Lung microvascular endothelial cell (primary cell): Measurements from ENCODE around the gene COL4A4. TPM values are rescaled to one million over a fixed set of nuclear protein-coding genes. Genes with fewer than 3 reads are reported as not detected.
A peak's percentile ranks its signal among the peaks of the same experiment; 100 is the strongest.
"Not testable (repeated sequence)": the region's sequence is repeated elsewhere in the genome, so short reads cannot be mapped to it uniquely, and the experiment has no call there.

Experiments
- DNase-seq, 2 donors: peaks; one replicate each; pipeline versions ENCODE4 v3.0.0 to v3.0.0-alpha.2; 2010; ENCODE audit warnings: low read depth in 2 of 2
- total RNA-seq: library from RNA; depleted of rRNA; stranded (reverse); fragments of >200 nt; gene quantifications from 2 replicates; pipeline ENCODE4 v1.2.1, GENCODE V29; 2014

COL4A4 gene
- under 0.01 TPM in 1 of 2 replicates, not detected in the other for total RNA-seq

DNA sequence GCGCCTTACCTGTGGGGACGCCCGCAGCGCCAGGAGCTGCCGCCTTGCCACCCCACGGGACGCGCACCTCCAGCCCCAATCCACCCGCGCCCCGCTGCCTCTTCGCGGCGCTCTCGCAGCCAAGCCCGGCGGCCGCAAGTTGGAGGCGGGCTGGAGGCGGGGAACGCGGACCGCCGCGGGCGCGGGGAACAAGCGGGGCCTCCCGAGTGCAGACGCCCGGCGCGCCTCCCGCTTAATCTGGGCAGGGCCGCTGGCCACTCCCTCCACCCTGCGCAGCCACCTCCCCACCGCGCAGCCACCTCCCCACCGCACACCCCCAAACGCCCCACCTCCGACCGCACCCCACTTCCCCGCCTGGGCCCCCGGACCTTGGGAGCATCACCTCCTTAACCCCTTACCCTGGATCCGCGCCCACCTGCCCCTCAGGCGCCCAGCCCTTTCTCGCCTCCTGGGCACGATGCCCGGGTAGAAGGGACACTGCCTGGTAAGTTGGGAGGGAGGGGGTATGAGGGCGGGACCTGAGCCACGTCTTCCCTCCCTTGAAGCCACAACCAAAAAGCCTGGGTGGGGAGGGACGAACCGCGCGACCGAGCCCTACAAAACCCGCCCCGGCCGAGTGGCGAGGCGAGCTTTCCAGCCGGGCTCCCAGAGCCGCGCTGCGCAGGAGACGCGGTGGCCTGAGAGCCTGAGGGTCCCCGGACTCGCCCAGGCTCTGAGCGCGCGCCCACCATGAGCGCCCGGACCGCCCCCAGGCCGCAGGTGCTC is at the start of gene COL4A4, which contains the start of gene COL4A3:
TSS of gene COL4A4 (minus strand) at position 208 of the 765 bp plus-strand sequence. CDS start 16,722 bp downstream, outside the sequence.
TSS of gene COL4A3 (plus strand) at position 627 of the 765 bp plus-strand sequence. CDS start at position 730, 103 bp downstream.
- peak in 1 of 2 donors; percentile 7 for DNase-seq

DNA sequence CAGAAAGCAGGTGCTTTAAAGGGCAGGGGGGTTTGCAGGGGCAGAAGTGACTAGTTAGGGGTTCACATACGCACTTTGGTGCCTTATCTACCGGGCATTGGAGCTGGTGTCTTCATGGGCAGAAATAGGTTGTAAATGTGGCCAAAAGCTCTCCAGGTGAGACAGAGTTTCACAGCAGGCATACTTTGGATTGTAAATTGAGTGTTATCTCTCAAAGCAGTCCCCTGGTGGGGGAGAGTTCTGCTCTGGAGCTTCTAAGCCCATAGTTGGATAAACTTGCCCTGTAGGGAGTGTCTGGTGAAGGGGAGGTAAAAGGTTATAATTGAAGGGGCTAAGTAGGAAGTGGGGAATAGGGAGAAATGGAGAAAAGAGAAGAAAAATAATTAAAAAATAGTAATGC is 43.6 kb upstream of the COL4A4 start:
- DNase-seq: no peak

DNA sequence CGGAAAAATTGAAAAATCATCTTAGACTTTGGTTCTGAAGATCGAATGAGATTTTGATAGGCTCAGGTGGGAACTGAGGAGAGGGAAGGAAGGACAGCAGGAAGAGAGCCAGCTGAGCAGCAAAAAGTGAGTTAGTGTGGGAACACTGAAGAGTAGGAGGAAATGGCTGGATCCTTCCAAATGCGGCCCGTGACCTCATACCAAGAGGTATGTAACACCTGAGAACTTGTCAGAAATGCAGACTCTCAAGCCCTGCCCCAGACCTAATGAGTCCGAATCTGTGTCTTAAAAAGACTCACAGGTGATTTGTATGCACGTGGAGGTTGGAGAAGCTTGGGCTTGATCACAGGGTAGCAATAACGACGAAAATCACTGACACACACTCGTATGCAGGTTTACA is 42.4 kb upstream of the COL4A4 start:
- no peak for DNase-seq

DNA sequence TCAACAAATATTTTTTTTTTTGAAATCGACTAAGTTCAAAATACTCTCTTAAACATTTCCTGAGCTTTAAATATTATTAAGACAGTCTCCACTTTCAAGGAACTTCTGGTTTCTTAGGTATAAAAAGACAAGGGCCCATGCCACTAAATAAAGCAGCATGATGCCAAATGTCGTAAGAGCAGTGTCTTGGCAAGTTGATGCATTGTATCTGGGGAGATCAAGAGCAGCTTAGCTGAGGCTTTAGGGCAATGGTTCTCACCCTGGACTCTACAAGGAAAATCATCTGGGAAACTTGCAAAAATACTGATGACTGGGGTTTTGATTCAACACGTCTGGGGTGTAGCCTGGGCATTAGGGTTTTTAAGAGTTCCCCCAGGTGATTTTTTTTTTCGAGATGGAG is 41.7 kb upstream of the COL4A4 start:
- no peak for DNase-seq

DNA sequence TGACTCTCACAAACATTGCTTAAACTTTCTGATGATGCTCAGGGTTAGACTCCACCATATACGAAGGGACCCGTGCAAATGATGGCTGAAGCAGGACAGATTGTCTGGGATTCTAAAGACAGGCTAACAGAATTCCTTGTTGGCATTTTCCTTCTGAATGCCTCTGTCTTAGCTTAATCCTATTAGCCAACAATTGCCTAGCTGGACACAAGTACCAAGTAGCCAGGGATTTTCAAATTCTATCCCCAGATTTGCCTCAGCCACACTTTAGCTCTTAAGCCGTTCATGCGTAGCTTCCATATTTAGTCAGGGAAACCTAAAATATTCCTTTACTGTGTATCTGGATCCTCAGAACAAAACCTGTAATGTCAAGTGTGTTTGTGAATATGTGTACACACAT is 40.4 kb upstream of the COL4A4 start:
- no peak for DNase-seq

DNA sequence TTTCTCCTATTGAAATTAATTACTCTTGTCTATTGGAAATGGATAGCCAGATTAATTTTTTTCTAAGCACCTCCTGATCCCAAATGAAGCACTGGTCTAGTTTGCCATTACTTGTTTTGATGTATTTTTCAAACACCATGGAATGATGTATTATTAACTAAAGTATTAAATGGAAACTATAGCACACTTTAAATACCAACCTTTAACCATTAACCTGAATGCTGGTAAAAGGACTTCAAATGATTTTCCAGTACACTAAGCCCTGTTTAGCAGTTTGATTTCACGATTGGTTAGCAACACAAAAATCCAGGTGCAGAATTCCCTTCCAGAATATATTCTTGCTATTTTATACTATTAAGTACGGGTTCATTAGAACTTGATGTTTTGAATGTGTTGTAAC is 37.8 kb upstream of the COL4A4 start:
- DNase-seq: no peak

DNA sequence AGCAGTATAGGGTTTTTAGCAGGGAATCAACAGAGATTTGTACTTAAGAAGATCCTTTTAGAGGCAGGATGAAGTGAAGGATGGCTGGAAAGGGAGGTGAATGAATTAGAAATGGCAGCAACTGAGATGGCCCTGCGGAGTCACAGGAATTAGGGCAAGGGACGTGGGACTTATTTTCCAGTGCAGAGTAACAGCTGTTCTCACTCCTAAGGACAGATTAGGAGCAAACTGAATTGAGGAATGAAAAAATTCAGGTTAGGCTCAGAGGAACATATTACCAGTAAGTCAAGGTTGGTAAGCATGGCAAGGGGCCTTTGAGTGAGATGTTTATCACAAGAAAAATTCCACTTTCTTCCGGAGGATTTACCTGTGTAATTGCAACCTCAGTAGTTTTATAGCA is 34.9 kb upstream of the COL4A4 start:
- DNase-seq: no peak

DNA sequence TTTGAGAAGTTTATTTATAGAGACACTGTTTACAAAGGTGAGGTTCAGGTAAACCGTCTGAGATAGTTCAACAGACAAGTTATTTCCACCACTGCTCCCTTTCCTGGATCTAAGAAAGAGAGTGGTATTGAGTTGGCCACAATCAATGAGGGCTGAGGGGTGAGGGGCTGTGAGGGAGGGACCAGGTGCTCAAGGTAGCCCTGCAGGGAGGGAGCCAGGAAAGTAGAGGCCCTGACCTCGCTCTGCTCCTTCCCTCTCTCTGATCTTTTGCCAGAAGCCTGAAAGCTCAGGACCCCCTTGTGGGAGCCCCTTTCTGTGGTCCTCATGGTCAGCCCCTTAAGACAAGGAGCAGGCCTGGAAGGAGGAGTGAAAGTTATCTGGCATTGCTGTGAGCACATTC is 30.2 kb upstream of the COL4A4 start:
- no peak for DNase-seq

DNA sequence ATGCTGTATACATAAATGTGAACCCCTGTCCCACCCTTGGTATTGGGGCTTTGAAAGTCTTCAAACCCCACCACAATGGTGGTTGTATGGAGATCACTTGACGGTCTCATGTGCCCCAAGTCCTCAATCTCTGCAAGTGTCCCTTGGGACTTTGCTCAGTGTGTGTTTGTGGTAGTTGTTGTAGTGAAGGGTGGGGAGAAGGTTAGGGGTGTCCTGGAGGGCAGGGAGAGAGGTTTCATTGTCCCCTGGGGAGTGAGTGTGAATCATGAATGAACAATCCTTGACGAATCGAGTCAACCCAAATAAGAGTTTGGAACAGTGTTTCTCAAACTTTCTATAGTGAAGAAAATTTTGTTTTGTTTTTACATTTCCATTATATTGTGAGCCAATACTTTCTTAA is 28.5 kb upstream of the COL4A4 start:
- DNase-seq: no peak

DNA sequence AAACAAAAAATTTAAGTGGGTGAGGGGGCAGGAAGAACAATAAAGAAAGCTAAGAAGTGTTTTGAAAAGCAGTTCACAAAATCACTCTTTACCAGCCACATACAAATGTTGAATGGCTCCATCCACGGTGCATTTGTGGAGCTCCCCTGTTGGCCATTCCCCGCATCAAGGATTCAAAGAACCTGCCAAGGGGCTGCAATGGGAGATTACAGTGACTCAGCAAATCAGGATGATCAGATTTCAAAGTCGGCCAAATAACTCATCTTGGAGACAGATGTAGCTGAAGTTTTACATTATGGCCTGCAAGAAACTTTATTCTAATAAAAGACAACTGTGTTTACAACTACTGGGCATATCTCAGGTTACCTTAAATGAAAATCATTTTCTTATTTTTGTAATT is 27.4 kb upstream of the COL4A4 start:
- DNase-seq: no peak

DNA sequence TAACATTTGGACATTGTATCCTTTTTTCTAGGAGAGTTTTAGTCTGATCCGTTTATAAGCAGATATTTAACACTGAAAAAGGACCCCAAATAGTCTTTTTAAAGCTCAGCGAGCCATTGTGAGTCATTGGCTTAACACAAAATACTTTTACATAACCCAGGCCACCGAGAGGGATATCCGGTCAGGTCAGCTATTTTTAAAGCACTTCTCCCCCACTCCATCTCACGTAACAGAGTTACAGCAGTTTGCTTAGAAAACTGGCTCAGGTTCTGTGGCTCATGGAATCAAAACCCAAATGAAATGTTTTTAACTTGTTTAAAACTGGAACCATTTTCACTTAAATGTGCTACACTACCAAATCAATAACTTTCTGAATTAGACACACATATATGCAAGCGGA is 24.3 kb upstream of the COL4A4 start:
- DNase-seq: peak in 1 of 2 donors; percentile 47

DNA sequence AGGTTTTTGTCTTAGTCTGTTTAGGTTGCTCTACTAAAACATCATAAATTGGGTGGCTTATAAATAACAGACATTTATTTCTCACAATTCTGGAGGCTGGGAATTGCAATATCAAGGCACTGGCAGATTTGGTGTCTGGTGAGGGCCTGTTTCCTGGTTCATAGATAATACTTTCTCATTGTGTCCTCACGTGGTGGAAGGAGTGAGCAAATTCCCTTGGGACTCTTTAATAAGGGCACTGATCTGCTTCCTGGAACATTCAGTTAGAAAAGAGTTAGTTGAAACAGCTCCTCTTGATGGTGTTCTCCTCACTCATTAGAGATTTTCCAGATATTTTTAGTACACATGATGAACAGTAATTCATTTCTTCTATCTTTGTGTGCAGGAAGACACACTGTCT is 22.7 kb upstream of the COL4A4 start:
- DNase-seq: no peak

DNA sequence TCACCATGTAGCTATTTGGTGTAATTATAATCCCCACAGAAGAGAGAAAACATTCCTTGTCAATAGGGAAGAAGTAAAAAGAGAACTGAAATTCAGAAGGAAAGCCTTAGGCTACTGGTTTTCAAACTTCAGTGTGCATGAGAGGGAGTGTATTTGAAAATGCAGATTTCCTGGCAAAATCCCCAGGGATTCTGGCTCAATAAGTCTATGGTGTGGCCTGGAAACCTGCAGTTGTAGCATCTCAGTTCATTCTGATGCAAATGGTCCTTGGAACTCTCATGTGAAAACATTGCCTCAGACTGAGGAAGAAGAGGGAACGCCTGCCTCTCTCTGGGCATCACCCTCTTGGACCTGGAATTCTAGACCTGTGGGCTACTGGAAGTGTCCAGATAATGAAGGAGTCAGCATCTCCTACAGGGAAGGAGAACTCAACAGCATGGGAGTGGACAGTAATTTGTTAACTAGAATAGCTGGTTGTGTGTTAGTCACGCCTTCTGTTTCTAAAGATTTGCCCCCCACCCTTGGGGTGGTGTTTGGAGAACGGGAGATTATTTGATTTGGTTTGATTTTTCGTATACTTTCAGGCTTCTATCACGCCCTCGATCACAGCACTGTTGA is 21.7 kb upstream of the COL4A4 start:
- no peak for DNase-seq

DNA sequence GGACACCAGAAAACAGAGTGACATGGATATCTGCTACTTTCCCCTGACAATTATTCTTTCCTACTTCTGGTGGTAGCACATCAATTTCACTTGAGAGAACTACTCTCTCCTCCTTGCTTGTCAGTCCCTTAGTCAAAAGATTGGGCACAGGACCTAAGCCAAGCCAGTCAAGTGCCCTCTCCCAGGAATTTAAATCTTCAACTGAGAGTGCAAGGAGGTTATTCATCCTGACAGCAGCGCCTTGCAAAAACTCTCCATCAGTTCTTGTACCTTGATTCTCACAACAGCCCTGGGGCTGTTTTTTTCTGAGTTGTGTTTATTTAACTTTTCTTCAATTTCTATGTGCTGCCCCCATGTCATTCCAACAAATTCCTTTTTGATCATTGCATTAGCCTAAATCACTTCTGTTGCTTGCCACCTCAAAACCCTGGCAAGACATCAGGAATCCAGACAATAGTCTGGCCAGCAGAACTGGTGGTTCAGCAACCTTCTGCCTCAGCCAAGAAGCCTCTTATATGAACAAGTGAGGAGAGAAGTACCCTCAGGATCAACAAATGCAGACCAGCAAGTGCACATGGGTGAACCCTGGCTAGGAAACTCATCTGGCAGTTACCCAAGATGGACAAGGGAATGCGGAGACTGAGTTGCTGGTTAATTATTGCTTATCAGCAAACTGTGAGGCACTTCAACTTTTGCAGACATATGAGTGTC is 19.8 kb upstream of the COL4A4 start:
- DNase-seq: no peak

DNA sequence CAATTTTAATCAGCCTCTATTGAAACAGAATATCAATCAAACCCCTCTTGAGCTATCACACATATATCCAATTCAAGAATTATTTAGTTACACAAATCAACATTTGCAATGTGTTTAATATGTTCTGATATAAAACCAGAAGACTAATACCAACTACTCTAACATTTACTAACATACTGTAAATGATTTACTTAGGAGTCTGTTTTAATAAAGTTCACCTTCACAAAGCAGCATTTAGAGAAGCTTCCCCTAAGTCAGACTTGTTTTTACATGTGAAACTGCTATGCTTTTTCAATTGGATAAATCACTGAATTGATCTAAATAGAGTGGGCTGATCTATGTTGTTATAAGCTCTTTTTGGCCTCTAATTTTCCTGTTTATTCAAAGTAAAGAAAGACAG is 18.8 kb upstream of the COL4A4 start:
- DNase-seq: no peak

DNA sequence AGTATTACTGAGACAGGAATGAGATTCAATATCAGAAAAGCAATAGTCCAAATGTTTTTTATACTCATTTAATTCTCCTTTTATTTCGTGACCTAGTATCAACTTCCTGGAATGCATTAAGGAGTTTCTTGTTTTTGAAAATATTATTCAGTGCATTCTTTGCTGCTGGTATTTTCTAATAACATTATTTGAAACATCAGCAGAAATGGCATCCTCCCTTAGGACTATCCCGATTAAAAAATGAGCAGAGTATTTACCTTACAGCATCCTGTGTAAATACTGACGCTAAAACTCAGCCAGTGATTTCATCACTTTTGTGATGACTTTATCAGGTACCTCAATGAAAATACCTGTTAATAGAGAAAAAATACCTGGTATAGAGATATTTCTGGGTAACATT is 16.8 kb upstream of the COL4A4 start:
- DNase-seq: no peak

DNA sequence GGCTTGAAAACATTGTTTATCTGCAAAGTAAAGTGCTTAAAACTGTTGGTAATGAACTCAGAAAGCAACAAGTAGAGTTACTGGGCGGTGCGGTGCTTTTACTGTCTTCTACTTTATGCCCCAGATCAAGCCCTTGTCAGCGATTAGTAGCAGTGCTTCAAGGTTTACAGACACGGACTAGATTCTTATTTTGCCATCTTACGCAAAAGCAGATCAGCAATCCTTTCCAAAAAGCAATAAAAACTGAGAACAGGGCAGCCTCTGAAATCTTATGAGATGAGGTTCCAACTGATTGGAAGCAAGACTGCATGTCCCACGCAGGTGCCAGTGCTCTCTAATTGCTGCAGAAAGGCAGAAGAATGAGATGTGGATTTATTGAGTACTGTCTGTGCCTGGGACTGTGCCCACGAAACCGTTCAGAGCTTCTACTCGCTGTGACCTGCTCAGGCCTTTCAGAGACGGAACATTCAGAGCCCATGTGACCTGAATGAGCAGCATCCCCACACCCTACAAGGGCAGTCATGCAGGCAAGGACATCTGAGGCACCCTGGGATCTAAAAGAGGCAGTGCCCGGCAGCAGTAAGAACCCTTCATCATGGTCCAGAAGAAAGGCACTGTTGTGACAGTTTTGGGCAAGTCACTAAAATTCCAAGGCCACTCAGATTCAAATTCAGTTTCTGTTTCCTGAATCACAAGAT is 16.1 kb upstream of the COL4A4 start:
- no peak for DNase-seq

DNA sequence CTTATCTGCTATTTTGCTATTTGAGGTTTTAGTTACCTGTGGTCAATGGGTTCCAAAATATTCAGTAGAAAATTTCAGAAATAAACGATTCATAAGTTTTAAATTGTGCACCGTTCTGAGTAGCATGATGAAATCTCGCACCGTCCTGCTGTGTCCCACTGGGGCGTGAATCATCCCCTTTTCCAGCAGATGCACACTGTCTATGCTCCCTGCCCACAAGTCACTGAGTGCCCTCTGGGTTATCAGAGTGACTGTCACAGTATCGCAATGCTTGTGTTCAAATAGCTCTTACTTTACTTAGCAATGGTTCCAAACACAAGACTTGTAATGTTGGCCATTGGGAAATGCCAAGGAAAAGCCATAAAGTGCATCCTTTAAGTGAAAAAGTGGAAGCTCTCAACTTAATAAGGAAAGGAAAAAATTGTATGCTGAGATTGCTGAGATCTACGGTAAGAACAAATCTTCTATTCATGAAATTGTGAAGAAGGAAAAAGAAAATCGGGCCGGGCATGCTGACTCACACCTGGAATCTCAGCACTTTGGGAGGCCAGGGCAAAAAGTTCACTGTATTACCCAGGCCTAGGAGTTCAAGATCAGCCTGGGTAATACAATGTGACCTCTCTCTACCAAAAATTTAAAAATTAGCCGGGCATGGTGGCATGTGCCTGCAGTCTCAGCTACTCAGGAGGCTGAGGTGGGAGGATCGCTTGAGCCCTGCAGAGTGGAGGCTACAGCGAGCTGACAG is 13.8 kb upstream of the COL4A4 start:
- no peak for DNase-seq

DNA sequence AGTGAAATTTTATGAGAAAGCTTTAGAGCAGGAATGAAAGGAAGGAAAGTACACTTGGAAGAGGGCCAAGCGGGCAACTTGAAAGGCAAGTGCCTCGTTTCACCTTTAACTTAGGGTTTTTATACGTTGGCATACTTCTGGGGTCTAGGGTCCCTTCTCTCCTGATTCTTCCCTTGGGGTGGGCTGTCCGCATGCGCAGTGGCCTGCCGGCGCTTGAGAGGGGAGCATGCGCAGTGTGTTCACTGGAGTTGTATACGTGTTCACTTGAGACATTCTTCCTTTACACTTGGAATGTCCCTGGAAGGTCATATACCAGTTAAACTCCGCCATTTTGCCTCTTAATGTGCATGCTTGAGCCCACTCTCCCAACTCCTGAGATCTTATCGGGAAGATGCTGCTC is 7.8 kb upstream of the COL4A4 start:
- DNase-seq: not testable (repeated sequence)

DNA sequence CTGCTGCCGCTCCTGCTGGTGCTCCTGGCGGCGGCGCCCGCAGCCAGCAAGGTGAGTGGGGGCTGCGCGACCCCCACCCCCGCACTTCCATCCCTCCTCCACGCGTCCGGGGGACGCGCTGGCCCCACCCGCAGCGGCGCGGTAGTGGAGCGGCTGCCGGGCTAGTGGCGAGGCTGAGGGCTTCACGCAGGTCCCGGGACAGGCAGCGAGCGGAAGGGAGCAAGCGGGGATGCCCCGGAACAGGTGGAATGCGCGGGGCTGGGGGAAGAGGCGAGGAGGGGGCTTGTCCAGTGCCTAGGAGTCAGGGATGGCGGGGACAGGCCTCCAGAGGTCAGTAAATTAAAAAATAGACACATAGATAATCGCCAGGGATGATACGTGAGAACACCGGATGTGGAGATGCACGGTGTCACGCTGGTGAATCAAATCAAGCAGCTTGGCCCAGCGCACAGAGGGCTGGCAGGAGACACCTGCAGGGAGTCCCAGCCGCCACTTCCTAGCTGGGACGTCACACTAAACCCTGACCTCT is 822 bp upstream of the COL4A4 start:
- DNase-seq: no peak

DNA sequence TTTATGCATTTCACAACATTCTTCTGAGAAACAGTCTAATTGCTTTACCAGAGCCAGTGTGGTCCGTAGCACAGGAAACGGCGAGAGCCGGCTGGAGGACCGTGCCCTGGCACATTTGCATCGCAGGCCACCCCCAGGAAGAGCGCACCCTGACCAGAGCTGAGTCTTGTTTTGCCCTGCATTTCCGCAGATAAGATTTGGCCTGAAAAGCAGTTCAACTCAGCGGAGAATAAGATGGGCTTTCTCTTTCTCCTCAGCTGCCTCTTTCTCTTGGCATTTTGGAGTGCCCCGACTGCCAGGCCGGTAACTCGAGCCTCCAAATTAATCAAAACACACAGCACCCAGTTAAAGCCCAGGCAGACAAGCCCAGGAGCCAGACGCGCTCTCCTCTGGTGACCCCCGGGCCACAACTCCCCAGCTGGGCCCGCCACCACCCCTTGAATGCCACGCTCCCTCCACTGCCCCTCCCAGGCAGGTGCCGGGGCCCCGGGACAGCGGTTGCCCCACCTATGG is 464 bp downstream of the COL4A4 start:
- DNase-seq: no peak
